T-cell (primary cell): ENCODE results near the gene CIDEA. TPM values are rescaled to one million over a fixed set of nuclear protein-coding genes. Genes with fewer than 3 reads are reported as not detected.

Experiments used
- ATAC-seq, 4 experiments: fragments of 200-7000 bp in 3 of 4; fragments of 150-1000 bp in 1 of 4; cut with Tn5 transposase; replicated peaks in 1 of 4; 1 replicate in 3 of 4; 2 replicates in 1 of 4; pipeline ENCODE4 v1.10.0; 2021; ENCODE audit warnings: moderate library complexity in 3 of 4, mild to moderate bottlenecking in 2 of 4, moderate number of reproducible peaks in 1 of 4
- CTCF ChIA-PET, 2 donors: fragments of 300-600 bp; sonication (Branson Sonifier 250); formaldehyde crosslinking; loops; one replicate each; lab custom pipeline; 2022; ENCODE audit warnings: antibody characterized with exemption in 2 of 2; lab: Charles Lee
- POLR2A ChIA-PET, 2 donors: fragments of 300-600 bp; sonication (Branson Sonifier 250); formaldehyde crosslinking; loops; one replicate each; lab custom pipeline; 2022; ENCODE audit warnings: antibody characterized with exemption in 2 of 2; lab: Charles Lee
- DNase-seq, 35 experiments: peaks; one replicate each; pipeline versions ENCODE4 v3.0.0 to v3.0.0-alpha.2; 2013 to 2023
- H3K27ac ChIP-seq: one replicate; pipeline ENCODE4 v1.5.1; 2013; ENCODE audit warnings: low read length
- H3K27me3 ChIP-seq, 2 experiments: replicated peaks in 1 of 2; 1 replicate in 1 of 2; 2 replicates in 1 of 2; pipeline versions ENCODE4 v1.6.1 to v1.7.0; 2013; ENCODE audit warnings: low read length in 1 of 2, mixed read lengths in 1 of 2; ENCODE audit not compliant: control insufficient read depth in 2 of 2, insufficient read depth in 2 of 2; ENCODE audit errors: extremely low read depth in 1 of 2
- H3K36me3 ChIP-seq, 2 donors: 1 replicate in 1 of 2; 2 replicates in 1 of 2; pipeline versions ENCODE4 v1.6.1 to v1.7.0; 2013; ENCODE audit warnings: low read length in 1 of 2; ENCODE audit not compliant: control insufficient read depth in 2 of 2, insufficient read depth in 1 of 2; ENCODE audit errors: extremely low read depth in 1 of 2
- H3K4me1 ChIP-seq, 2 experiments: 1 replicate in 1 of 2; 2 replicates in 1 of 2; pipeline versions ENCODE4 v1.6.1 to v1.7.0; 2013; ENCODE audit warnings: low read length in 2 of 2, mixed read lengths in 1 of 2; ENCODE audit not compliant: insufficient read depth in 2 of 2, control insufficient read depth in 1 of 2; ENCODE audit errors: extremely low read depth in 1 of 2
- H3K4me3 ChIP-seq, 2 donors: 1 replicate in 1 of 2; 2 replicates in 1 of 2; pipeline versions ENCODE4 v1.5.1 to v1.7.0; 2013; ENCODE audit warnings: mild to moderate bottlenecking in 2 of 2, low read length in 1 of 2, moderate library complexity in 1 of 2; ENCODE audit not compliant: control insufficient read depth in 1 of 2; ENCODE audit errors: extremely low read depth in 1 of 2
- H3K9me3 ChIP-seq: 2 replicates; pipeline ENCODE4 v1.7.0; 2013
- H3K27ac Mint-ChIP-seq, 2 donors: one replicate each; pipeline ENCODE4 v1.8.0; 2020 to 2021; ENCODE audit warnings: mild to moderate bottlenecking in 2 of 2, mixed read lengths in 2 of 2
- H3K27me3 Mint-ChIP-seq, 2 donors: one replicate each; pipeline ENCODE4 v1.8.0; 2021 to 2022; ENCODE audit warnings: mixed read lengths in 2 of 2
- H3K36me3 Mint-ChIP-seq: one replicate; pipeline ENCODE4 v1.8.0; 2021; ENCODE audit warnings: mixed read lengths
- H3K4me1 Mint-ChIP-seq, 3 donors: one replicate each; pipeline ENCODE4 v1.8.0; 2020 to 2022; ENCODE audit warnings: mixed read lengths in 3 of 3, mild to moderate bottlenecking in 1 of 3
- H3K4me3 Mint-ChIP-seq, 3 donors: one replicate each; pipeline ENCODE4 v1.8.0; 2020 to 2022; ENCODE audit warnings: mild to moderate bottlenecking in 3 of 3, mixed read lengths in 3 of 3, moderate library complexity in 3 of 3
- H3K9me3 Mint-ChIP-seq, 3 donors: one replicate each; pipeline ENCODE4 v1.8.0; 2020 to 2022; ENCODE audit warnings: mixed read lengths in 3 of 3
- WGBS: methylation state at CpG from one replicate; pipeline ENCODE4 v1.1.5; 2013; ENCODE audit warnings: missing lambda C conversion rate; ENCODE audit not compliant: insufficient coverage; 5-methylcytosine and 5-hydroxymethylcytosine counted together
- total RNA-seq, 35 experiments: library from RNA in 6 of 35; stranded (reverse) in 6 of 35; fragments of 120-200 nt in 1 of 35; gene quantifications; one replicate each; pipeline versions ENCODE4 v1.2.1 to v1.2.4 and lab custom pipeline; 2013 to 2026

The CIDEA gene
- total RNA-seq, 5 donors from 2014 or later (not counting 1 experiment from before 2014, with no cell fraction given) = not detected

- Histone ChIP-seq H3K36me3 (no peaks in the 10 kb centered on the region), H3K27me3 (peaks cover 0 to 23% of the 10 kb centered on the region in 2 experiments), H3K9me3 (no peaks in the 10 kb centered on the region), H3K27ac (no peak overlapping the region), H3K4me3 (no peak overlapping the region), H3K4me1 (no peaks in the 10 kb centered on the region)
- 91% methylated on average over 4 of the region's 8 CpGs for WGBS
- Mint-ChIP-seq H3K27me3 (peaks cover 14 to 16% of the 10 kb centered on the region in 2 donors), H3K36me3 (no peaks in the 10 kb centered on the region), H3K4me3 (no peak overlapping the region), H3K9me3 (no peaks in the 10 kb centered on the region), H3K27ac (no peak overlapping the region), H3K4me1 (no peaks in the 10 kb centered on the region)
- no peak for DNase-seq
- ATAC-seq = no peak
- CTCF ChIA-PET = no interaction called here
- POLR2A ChIA-PET = no interaction called here
Observed at GRCh38 chr18:12262748-12263147, 8.6 kb downstream of the CIDEA start.

GRCh38 chr18:12264864-12265263, 10.7 kb downstream of the CIDEA start:
- POLR2A ChIA-PET = no interaction called here
- no peaks in the 10 kb centered on the region for H3K36me3 Mint-ChIP-seq
- WGBS = no CpG with 5 or more reads among the region's 2 CpGs

GRCh38 chr18:12271376-12272235, 17.4 kb downstream of the CIDEA start:
- ATAC-seq (peak; percentile 56 to 82 (median 65)), DNase-seq (peak in 26 of 35 experiments; percentile 2 to 66 (median 22))
- WGBS = 24% methylated on average over 42 of the region's 51 CpGs
- POLR2A ChIA-PET = interaction anchor here (0.7 kb wide), 2 partner anchors 1467 to 1512 kb away, joined by 6 to 8 read pairs; no protein-coding TSS in a partner anchor
- H3K27me3 ChIP-seq = peaks cover 0 to 47% of the 10 kb centered on the region in 2 experiments
- H3K27ac Mint-ChIP-seq = no peak overlapping the region
- H3K4me3 Mint-ChIP-seq = peak overlapping the region in 2 of 3 donors; percentile 53 to 57
- CTCF ChIA-PET = interaction anchor here (0.5 to 0.9 kb wide), 5 partner anchors 145 to 1778 kb away, joined by 3 to 8 read pairs (median 4); no protein-coding TSS in a partner anchor
- H3K9me3 ChIP-seq = no peaks in the 10 kb centered on the region
- H3K4me1 ChIP-seq = peaks cover 0 to 3% of the 10 kb centered on the region in 2 experiments
- no peaks in the 10 kb centered on the region for H3K36me3 Mint-ChIP-seq
- H3K9me3 Mint-ChIP-seq = no peaks in the 10 kb centered on the region
- peaks cover 0 to 5% (median 0%) of the 10 kb centered on the region in 3 donors for H3K4me1 Mint-ChIP-seq
- H3K27ac ChIP-seq = no peak overlapping the region
- peak overlapping the region; percentile 15 to 55 for H3K4me3 ChIP-seq
- peaks cover 14 to 15% of the 10 kb centered on the region in 2 donors for H3K27me3 Mint-ChIP-seq
- H3K36me3 ChIP-seq = no peaks in the 10 kb centered on the region

More at GRCh38 chr18:12264864-12265263, 10.7 kb downstream of the CIDEA start:
- H3K4me1 ChIP-seq = no peaks in the 10 kb centered on the region
- no peaks in the 10 kb centered on the region for H3K9me3 Mint-ChIP-seq
- H3K36me3 ChIP-seq = no peaks in the 10 kb centered on the region
- no peak overlapping the region for H3K4me3 Mint-ChIP-seq
- peaks cover 9 to 16% of the 10 kb centered on the region in 2 donors for H3K27me3 Mint-ChIP-seq
- no peak overlapping the region for H3K27ac ChIP-seq
- no peaks in the 10 kb centered on the region for H3K9me3 ChIP-seq
- no peak overlapping the region for H3K27ac Mint-ChIP-seq
- CTCF ChIA-PET = interaction anchor here in 1 of 2 donors (1.1 kb wide), 1 partner anchor 13 kb away, joined by 4 read pairs; no protein-coding TSS in a partner anchor
- DNase-seq (no peak), ATAC-seq (no peak)
- no peaks in the 10 kb centered on the region for H3K4me1 Mint-ChIP-seq
- H3K27me3 ChIP-seq = peaks cover 0 to 16% of the 10 kb centered on the region in 2 experiments
- H3K4me3 ChIP-seq = no peak overlapping the region

DNA sequence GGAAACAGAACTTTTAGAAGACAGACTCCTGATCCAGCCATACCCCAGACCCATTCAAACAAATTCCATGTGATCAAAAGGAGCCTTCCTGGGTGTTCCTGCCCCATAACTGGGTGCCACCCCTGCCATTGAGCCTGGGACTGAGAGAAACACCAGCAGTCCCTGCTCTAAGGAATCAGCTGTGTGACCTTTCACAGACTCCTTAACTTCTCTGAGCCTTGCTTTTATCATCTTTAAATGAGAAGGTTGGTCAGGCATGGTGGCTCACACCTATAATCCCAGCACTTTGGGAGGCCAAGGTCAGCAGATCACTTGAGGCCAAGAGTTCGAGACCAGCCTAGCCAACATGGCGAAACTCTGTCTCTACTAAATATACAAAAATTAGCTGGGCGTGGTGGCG, 20.6 kb downstream of the CIDEA start:
- peaks cover 0 to 61% of the 10 kb centered on the region in 2 experiments for H3K27me3 ChIP-seq
- Mint-ChIP-seq H3K27me3 (peaks cover 14 to 23% of the 10 kb centered on the region in 2 donors), H3K4me3 (no peak overlapping the region), H3K4me1 (peaks cover 0 to 5% (median 0%) of the 10 kb centered on the region in 3 donors), H3K9me3 (no peaks in the 10 kb centered on the region), H3K27ac (no peak overlapping the region), H3K36me3 (no peaks in the 10 kb centered on the region)
- CTCF ChIA-PET = no interaction called here
- H3K27ac ChIP-seq = no peak overlapping the region
- ATAC-seq (no peak), DNase-seq (no peak)
- WGBS = 90% methylated on average over 3 of the region's 4 CpGs
- no peak overlapping the region for H3K4me3 ChIP-seq
- peaks cover 0 to 3% of the 10 kb centered on the region in 2 experiments for H3K4me1 ChIP-seq
- H3K9me3 ChIP-seq = no peaks in the 10 kb centered on the region
- H3K36me3 ChIP-seq = no peaks in the 10 kb centered on the region
- POLR2A ChIA-PET = no interaction called here

DNA sequence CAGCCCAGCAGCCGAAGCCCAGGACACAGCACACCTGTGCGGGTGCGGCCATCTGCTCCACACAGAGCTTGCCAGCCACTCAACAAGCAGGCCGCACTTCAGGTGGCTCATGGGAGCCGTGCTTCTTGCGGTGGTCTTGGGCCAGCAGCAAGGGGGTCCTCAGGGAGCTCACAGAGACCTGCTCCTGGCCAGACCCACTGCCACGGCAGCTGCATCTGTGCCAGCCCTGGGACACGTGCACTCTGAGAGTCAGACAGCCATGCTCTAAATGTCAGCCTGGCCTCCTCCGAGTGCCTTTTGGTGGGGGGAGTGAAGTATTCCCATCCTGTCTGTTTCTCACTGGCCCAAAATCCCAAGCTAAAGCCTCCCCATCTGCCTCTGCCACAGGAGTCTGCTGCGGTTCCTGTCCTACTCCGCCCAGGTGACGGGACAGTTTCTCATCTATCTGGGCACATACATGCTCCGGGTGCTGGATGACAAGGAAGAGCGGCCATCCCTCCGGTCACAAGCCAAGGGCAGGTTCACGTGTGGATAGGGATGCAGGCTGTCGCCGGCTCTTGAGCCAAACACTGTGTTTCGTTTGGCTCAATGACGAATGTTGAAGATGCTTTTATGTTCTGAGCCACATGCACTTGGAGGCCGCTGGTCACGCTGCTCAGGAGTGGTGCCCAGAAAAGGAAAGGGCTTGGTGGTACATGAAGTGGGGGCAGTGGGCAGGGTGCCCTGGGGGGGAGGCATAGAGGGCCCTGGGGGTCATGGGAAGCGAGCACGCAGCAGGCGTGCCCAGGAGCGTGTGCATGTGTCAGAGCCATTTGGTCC, 22.8 kb downstream of the CIDEA start:
- H3K9me3 Mint-ChIP-seq = no peaks in the 10 kb centered on the region
- H3K4me1 Mint-ChIP-seq = peaks cover 0 to 3% (median 0%) of the 10 kb centered on the region in 3 donors
- CTCF ChIA-PET = interaction anchor here in 1 of 2 donors (1.2 kb wide), 1 partner anchor 11 kb away, joined by 4 read pairs; no protein-coding TSS in a partner anchor
- DNase-seq (no peak), ATAC-seq (no peak)
- H3K4me3 ChIP-seq = no peak overlapping the region
- H3K4me3 Mint-ChIP-seq = no peak overlapping the region
- no peaks in the 10 kb centered on the region for H3K9me3 ChIP-seq
- peaks cover 0 to 53% of the 10 kb centered on the region in 2 experiments for H3K27me3 ChIP-seq
- no peak overlapping the region for H3K27ac ChIP-seq
- H3K36me3 Mint-ChIP-seq = no peaks in the 10 kb centered on the region
- no peaks in the 10 kb centered on the region for H3K36me3 ChIP-seq
- 90% methylated on average over 22 of the region's 26 CpGs for WGBS
- POLR2A ChIA-PET = no interaction called here
- no peak overlapping the region for H3K27ac Mint-ChIP-seq
- H3K27me3 Mint-ChIP-seq = peaks cover 14 to 26% of the 10 kb centered on the region in 2 donors
- no peaks in the 10 kb centered on the region for H3K4me1 ChIP-seq

- DNase-seq (no peak), ATAC-seq (no peak)
- no peaks in the 10 kb centered on the region for H3K36me3 Mint-ChIP-seq
- H3K9me3 ChIP-seq = no peaks in the 10 kb centered on the region
- ChIA-PET POLR2A (interaction anchor here in 1 of 2 donors (0.6 kb wide), 1 partner anchor 114 kb away, joined by 4 read pairs; no protein-coding TSS in a partner anchor), CTCF (interaction anchor here (0.6 to 1.2 kb wide), 2 partner anchors 13 to 701 kb away, joined by 4 to 9 read pairs; no protein-coding TSS in a partner anchor)
- no peak overlapping the region for H3K4me3 Mint-ChIP-seq
- no peak overlapping the region for H3K27ac ChIP-seq
- H3K4me3 ChIP-seq = no peak overlapping the region
- no peak overlapping the region for H3K27ac Mint-ChIP-seq
- 74% methylated on average over 5 of the region's 7 CpGs for WGBS
- peaks cover 11 to 30% of the 10 kb centered on the region in 2 donors for H3K27me3 Mint-ChIP-seq
- no peaks in the 10 kb centered on the region for H3K4me1 Mint-ChIP-seq
- no peaks in the 10 kb centered on the region for H3K36me3 ChIP-seq
- H3K9me3 Mint-ChIP-seq = no peaks in the 10 kb centered on the region
- no peaks in the 10 kb centered on the region for H3K4me1 ChIP-seq
- H3K27me3 ChIP-seq = peaks cover 0 to 49% of the 10 kb centered on the region in 2 experiments
Observed at GRCh38 chr18:12278215-12278671, 24.1 kb downstream of the CIDEA start.
